GM12878 (cell line): ENCODE results near the gene IL1RL1.
A peak's percentile ranks its signal among the peaks of the same experiment; 100 is the strongest.

Experiments used
- CTCF ChIP-seq, 3 experiments: IDR thresholded peaks in 2 of 3; conservative IDR thresholded peaks in 1 of 3; 2 replicates each; pipeline ENCODE4 v1.5.1; 2011; ENCODE audit warnings: low read depth in 3 of 3, low read length in 3 of 3, mild to moderate bottlenecking in 3 of 3, control low read depth in 2 of 3, moderate library complexity in 2 of 3, inconsistent platforms in 1 of 3, mixed read lengths in 1 of 3; ENCODE audit not compliant: control insufficient read depth in 2 of 3, insufficient read depth in 1 of 3; ENCODE audit errors: extremely low read depth in 1 of 3
- EGR1 ChIP-seq, 2 experiments: IDR thresholded peaks; 1 replicate in 1 of 2; 2 replicates in 1 of 2; pipeline ENCODE4 v1.6.1; 2011 to 2012; ENCODE audit warnings: low read depth in 2 of 2, low read length in 2 of 2, borderline replicate concordance in 1 of 2, mild to moderate bottlenecking in 1 of 2, moderate library complexity in 1 of 2
- EP300 ChIP-seq, 2 experiments: fragments of 150-350 bp in 1 of 2; IDR thresholded peaks; 2 replicates each; pipeline ENCODE4 v1.6.1; 2011 to 2012; ENCODE audit warnings: low read depth in 2 of 2, low read length in 2 of 2, borderline replicate concordance in 1 of 2, improper control_type of control experiment in 1 of 2, inconsistent platforms in 1 of 2; ENCODE audit not compliant: control insufficient read depth in 1 of 2
- EZH2 ChIP-seq: IDR thresholded peaks from 2 replicates; pipeline ENCODE4 v1.6.1; 2012; ENCODE audit warnings: low read depth, mild to moderate bottlenecking, control low read depth, inconsistent platforms, low read length, borderline replicate concordance; ENCODE audit not compliant: control insufficient read depth
- MXI1 ChIP-seq: fragments of 150-350 bp; IDR thresholded peaks from 2 replicates; pipeline ENCODE4 v1.6.1; 2011; ENCODE audit warnings: low read depth, mild to moderate bottlenecking, inconsistent platforms, low read length, improper control_type of control experiment
- NBN ChIP-seq: fragments of 450-650 bp; IDR thresholded peaks from 2 replicates; pipeline ENCODE4 v1.6.1; 2016
- PAX8 ChIP-seq: fragments of 450-650 bp; IDR thresholded peaks from 2 replicates; pipeline ENCODE4 v1.6.1; 2017; ENCODE audit warnings: mild to moderate bottlenecking, moderate library complexity
- POLR2A ChIP-seq: IDR thresholded peaks from 2 replicates; pipeline ENCODE4 v1.6.1; 2011; ENCODE audit warnings: low read depth, mild to moderate bottlenecking, low read length
- RAD21 ChIP-seq: IDR thresholded peaks from 2 replicates; pipeline ENCODE4 v1.6.1; 2011; ENCODE audit warnings: mild to moderate bottlenecking, low read depth, low read length, moderate library complexity; ENCODE audit not compliant: insufficient read depth
- REST ChIP-seq: IDR thresholded peaks from 2 replicates; pipeline ENCODE4 v1.6.1; 2012; ENCODE audit warnings: mild to moderate bottlenecking, low read depth, low read length
- SIN3A ChIP-seq: IDR thresholded peaks from 2 replicates; pipeline ENCODE4 v1.6.1; 2012; ENCODE audit warnings: low read depth, low read length, improper control_type of control experiment
- ZBTB33 ChIP-seq: fragments of 450-650 bp; IDR thresholded peaks from 2 replicates; pipeline ENCODE4 v1.6.1; 2017; ENCODE audit warnings: mild to moderate bottlenecking
- ZBTB40 ChIP-seq: fragments of 450-650 bp; IDR thresholded peaks from 2 replicates; pipeline ENCODE4 v1.6.1; 2016; ENCODE audit warnings: mild to moderate bottlenecking, moderate library complexity, borderline replicate concordance

GRCh38 chr2:102368461-102369109 lies 57.2 kb downstream of the IL1RL1 start:
- TF ChIP-seq MXI1 (no peak), ZBTB33 (no peak), SIN3A (no peak), EP300 (IDR thresholded peaks at IDR 0.05; ENCODE audit: borderline replicate concordance in 1 of 2, control insufficient read depth in 1 of 2, low read depth in 2 of 2, low read length in 2 of 2) (no peak), ZBTB40 (no peak), CTCF (IDR thresholded peaks at IDR 0.05 in 2 of 3, conservative IDR thresholded peaks at IDR 0.05 in 1 of 3; ENCODE audit: control insufficient read depth in 2 of 3, extremely low read depth in 1 of 3, insufficient read depth in 1 of 3, low read depth in 3 of 3, low read length in 3 of 3) (no peak), POLR2A (0 out of 2 replicates have a peak, but pooled peaks have one; percentile 30), NBN (no peak), EGR1 (IDR thresholded peaks at IDR 0.05; ENCODE audit: borderline replicate concordance in 1 of 2, low read depth in 2 of 2, low read length in 2 of 2) (no peak), EZH2 (no peak), REST (no peak), RAD21 (no peak), PAX8 (no peak)
